GM19468 (cell line): ENCODE data around the gene RSPRY1.

Experiments
- ATAC-seq: cut with Tn5 transposase; IDR thresholded peaks from one replicate; pipeline ENCODE4 v1.9.1; 2021; ENCODE audit warnings: mild to moderate bottlenecking, moderate library complexity, moderate number of reproducible peaks; ENCODE audit not compliant: unreplicated experiment; ENCODE audit errors: extremely low read depth

Gene RSPRY1

GRCh38 chr16:57245472-57246113 is 59.5 kb downstream of the RSPRY1 start:
- ATAC-seq: no peak

GRCh38 chr16:57251352-57251751 is 65.2 kb downstream of the RSPRY1 start:
- no peak for ATAC-seq

GRCh38 chr16:57252148-57252721 is 66.1 kb downstream of the RSPRY1 start:
- ATAC-seq: no peak

GRCh38 chr16:57253466-57253865 is 67.3 kb downstream of the RSPRY1 start:
- ATAC-seq: no peak

- ATAC-seq: no peak
Measured at GRCh38 chr16:57255686-57256415, 69.7 kb downstream of the RSPRY1 start.

GRCh38 chr16:57256601-57257395 is 70.7 kb downstream of the RSPRY1 start:
- no peak for ATAC-seq

- no peak for ATAC-seq
Measured at GRCh38 chr16:57257455-57258070, 71.4 kb downstream of the RSPRY1 start.

GRCh38 chr16:57258226-57258909 is 72.2 kb downstream of the RSPRY1 start:
- ATAC-seq: no peak

- ATAC-seq: no peak
Measured at GRCh38 chr16:57258910-57259475, 72.9 kb downstream of the RSPRY1 start.

- no peak for ATAC-seq
Measured at GRCh38 chr16:57260294-57260929, 74.3 kb downstream of the RSPRY1 start.

GRCh38 chr16:57261806-57262205 is 75.7 kb downstream of the RSPRY1 start:
- no peak for ATAC-seq

GRCh38 chr16:57262841-57263540 is 76.9 kb downstream of the RSPRY1 start:
- no peak for ATAC-seq

- no peak for ATAC-seq
Measured at GRCh38 chr16:57263541-57264351, 77.6 kb downstream of the RSPRY1 start.

GRCh38 chr16:57264381-57264780 is 78.3 kb downstream of the RSPRY1 start:
- ATAC-seq: no peak

- ATAC-seq: no peak
Measured at GRCh38 chr16:57264950-57265371, 78.8 kb downstream of the RSPRY1 start.

- no peak for ATAC-seq
Measured at GRCh38 chr16:57265850-57266530, 79.9 kb downstream of the RSPRY1 start.
